Neural progenitor cell (in vitro differentiated cells): ENCODE measurements around the gene KRT78. TPM values are rescaled to one million over a fixed set of nuclear protein-coding genes. Genes with fewer than 3 reads are reported as not detected.

Experiments
- DNase-seq: peaks from one replicate; pipeline ENCODE4 v3.0.0-alpha.2; 2016; ENCODE audit warnings: low spot score
- H2AFZ ChIP-seq: fragments of 200-600 bp; sonication (generic); replicated peaks from 2 replicates; pipeline ENCODE4 v1.6.1; 2016; ENCODE audit warnings: antibody characterized with exemption
- H3F3A ChIP-seq: fragments of 200-600 bp; sonication (generic); 2 replicates; pipeline ENCODE4 v1.6.1; 2016; ENCODE audit warnings: antibody characterized with exemption, low read depth
- H3K27ac ChIP-seq: fragments of 200-600 bp; sonication (generic); 2 replicates; pipeline ENCODE4 v1.5.1; 2016; ENCODE audit warnings: mild to moderate bottlenecking
- H3K27me3 ChIP-seq: fragments of 200-600 bp; sonication (generic); 2 replicates; pipeline ENCODE4 v1.6.1; 2016; ENCODE audit warnings: mild to moderate bottlenecking, moderate library complexity
- H3K36me3 ChIP-seq: fragments of 200-600 bp; sonication (generic); 2 replicates; pipeline ENCODE4 v1.5.1; 2016
- H3K4me1 ChIP-seq: fragments of 200-600 bp; sonication (generic); 2 replicates; pipeline ENCODE4 v1.6.1; 2016; ENCODE audit warnings: mixed run types
- H3K4me2 ChIP-seq: fragments of 200-600 bp; sonication (generic); 2 replicates; pipeline ENCODE4 v1.6.1; 2016
- H3K4me3 ChIP-seq: fragments of 200-600 bp; sonication (generic); 2 replicates; pipeline ENCODE4 v1.5.1; 2016
- H3K79me2 ChIP-seq: fragments of 200-600 bp; sonication (generic); 2 replicates; pipeline ENCODE4 v1.6.1; 2016; ENCODE audit warnings: low read depth
- H3K9ac ChIP-seq: fragments of 200-600 bp; sonication (generic); 2 replicates; pipeline ENCODE4 v1.6.1; 2016
- H3K9me3 ChIP-seq: fragments of 200-600 bp; sonication (generic); 2 replicates; pipeline ENCODE4 v1.5.1; 2016; ENCODE audit warnings: low read depth
- H4K20me1 ChIP-seq: fragments of 200-600 bp; sonication (generic); 2 replicates; pipeline ENCODE4 v1.6.1; 2016; ENCODE audit warnings: low read depth
- H3K27ac Mint-ChIP-seq: 3 replicates; pipeline ENCODE4 v1.8.0; 2021; ENCODE audit warnings: mixed read lengths
- H3K27me3 Mint-ChIP-seq: 2 replicates; pipeline ENCODE4 v1.8.0; 2022; ENCODE audit warnings: low read depth, mild to moderate bottlenecking, inconsistent platforms, moderate library complexity, mixed read lengths; ENCODE audit not compliant: insufficient read depth
- H3K36me3 Mint-ChIP-seq: 3 replicates; pipeline ENCODE4 v1.8.0; 2021; ENCODE audit warnings: mixed read lengths
- H3K4me1 Mint-ChIP-seq: 3 replicates; pipeline ENCODE4 v1.8.0; 2021; ENCODE audit warnings: mixed read lengths
- H3K4me3 Mint-ChIP-seq: 3 replicates; pipeline ENCODE4 v1.8.0; 2021; ENCODE audit warnings: mild to moderate bottlenecking, moderate library complexity, mixed read lengths
- H3K9me3 Mint-ChIP-seq: 3 replicates; pipeline ENCODE4 v1.8.0; 2020; ENCODE audit warnings: mixed read lengths
- CTCF ChIP-seq: fragments of 200-600 bp; sonication (generic); IDR thresholded peaks from 2 replicates; pipeline ENCODE4 v1.5.1; 2017; ENCODE audit warnings: antibody characterized with exemption, mild to moderate bottlenecking
- EZH2 ChIP-seq: fragments of 200-600 bp; sonication (generic); IDR thresholded peaks from 2 replicates; pipeline ENCODE4 v1.6.1; 2017; ENCODE audit warnings: antibody characterized with exemption, mild to moderate bottlenecking, moderate library complexity
- EZH2phosphoT487 ChIP-seq: fragments of 200-600 bp; sonication (generic); IDR thresholded peaks from 2 replicates; pipeline ENCODE4 v1.6.1; 2017; ENCODE audit warnings: antibody characterized with exemption
- total RNA-seq: library from RNA; depleted of rRNA; stranded (reverse); fragments of >200 nt; gene quantifications from 2 replicates; pipeline ENCODE4 v1.2.3, GENCODE V29; 2015; ENCODE audit warnings: low replicate concordance

Gene KRT78
- total RNA-seq, 1 donor from 2014 or later, result not detected

DNA sequence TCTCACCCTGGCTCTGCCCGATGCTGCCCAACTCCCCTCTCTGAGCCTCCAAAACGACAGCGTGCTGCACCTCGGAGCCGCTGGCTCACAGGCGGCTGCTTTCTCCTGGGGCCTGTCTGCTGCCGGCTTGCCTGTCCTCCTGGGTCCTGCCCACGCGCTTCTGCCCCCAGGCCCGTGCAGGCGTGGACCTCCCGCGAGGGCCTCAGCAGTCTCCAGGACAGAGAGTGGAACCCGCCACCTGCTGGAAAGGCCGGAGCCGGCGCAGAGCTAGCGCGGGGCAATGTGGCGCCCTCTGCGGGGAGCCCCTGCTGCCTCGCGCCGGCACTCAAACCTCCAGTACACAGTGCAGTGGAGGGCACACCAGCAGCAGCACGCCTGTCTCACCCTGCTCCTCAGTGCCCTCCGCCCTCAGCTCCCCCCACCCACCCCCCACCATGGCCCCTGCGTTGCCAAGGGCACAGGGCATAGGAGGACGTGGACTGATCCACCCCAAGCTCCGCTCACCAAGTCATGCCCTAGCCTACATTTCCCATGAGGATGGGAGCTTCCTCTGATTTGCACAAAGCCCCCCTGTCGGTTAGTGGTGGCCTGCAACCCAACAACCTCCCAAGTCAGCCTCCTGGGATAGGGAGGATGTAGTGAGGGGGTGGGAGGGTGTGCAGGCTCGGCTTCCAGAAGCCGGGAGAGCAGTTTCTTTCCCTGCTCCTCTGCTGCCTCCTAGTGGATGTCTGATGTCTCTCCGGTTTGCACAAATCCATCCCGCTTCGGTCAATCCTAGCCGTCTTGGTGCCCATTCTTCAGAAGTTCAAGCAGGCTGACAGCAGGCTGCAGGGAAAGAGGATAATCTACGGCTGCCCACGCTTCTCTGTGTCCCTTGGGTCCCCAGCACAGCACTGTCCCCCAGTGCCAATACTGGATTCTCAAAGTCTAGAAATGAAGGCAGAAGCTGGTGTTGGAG, 30.9 kb upstream of the KRT78 start:
- Histone ChIP-seq H3K9me3 (no peaks in the 10 kb centered on the region), H2AFZ (peak overlapping the region; percentile 74), H3K9ac (no peak overlapping the region), H3K36me3 (no peaks in the 10 kb centered on the region), H3K4me3 (peak overlapping the region; percentile 31), H3K4me1 (peaks cover 6% of the 10 kb centered on the region), H3K27ac (no peak overlapping the region), H3K4me2 (peak overlapping the region; percentile 74), H3F3A (no peaks in the 10 kb centered on the region), H3K79me2 (no peaks in the 10 kb centered on the region), H4K20me1 (no peaks in the 10 kb centered on the region), H3K27me3 (peaks cover 6% of the 10 kb centered on the region)
- DNase-seq, result peak; percentile 96
- H3K27ac Mint-ChIP-seq, result peak overlapping the region; percentile 83
- peaks cover 12% of the 10 kb centered on the region for H3K27me3 Mint-ChIP-seq
- H3K4me3 Mint-ChIP-seq, result peak overlapping the region; percentile 75
- no peaks in the 10 kb centered on the region for H3K36me3 Mint-ChIP-seq
- H3K4me1 Mint-ChIP-seq, result peaks cover 12% of the 10 kb centered on the region
- no peak for TF ChIP-seq EZH2phosphoT487
- TF ChIP-seq CTCF, result peak; percentile 67
- H3K9me3 Mint-ChIP-seq, result no peaks in the 10 kb centered on the region

GRCh38 chr12:52878507-52879393, 30.0 kb upstream of the KRT78 start:
- peaks cover 14% of the 10 kb centered on the region for H3K4me1 Mint-ChIP-seq
- H3K9me3 Mint-ChIP-seq, result no peaks in the 10 kb centered on the region
- Histone ChIP-seq H3K4me2 (peak overlapping the region; percentile 74), H3K4me3 (peak overlapping the region; percentile 31), H3K9ac (no peak overlapping the region), H3K27me3 (peaks cover 14% of the 10 kb centered on the region), H2AFZ (peak overlapping the region; percentile 74), H3K9me3 (no peaks in the 10 kb centered on the region), H4K20me1 (no peaks in the 10 kb centered on the region), H3K4me1 (peaks cover 12% of the 10 kb centered on the region), H3K27ac (no peak overlapping the region), H3F3A (no peaks in the 10 kb centered on the region), H3K79me2 (no peaks in the 10 kb centered on the region), H3K36me3 (no peaks in the 10 kb centered on the region)
- H3K27ac Mint-ChIP-seq, result no peak overlapping the region
- H3K27me3 Mint-ChIP-seq, result peaks cover 16% of the 10 kb centered on the region
- no peak overlapping the region for H3K4me3 Mint-ChIP-seq
- DNase-seq, result no peak
- no peaks in the 10 kb centered on the region for H3K36me3 Mint-ChIP-seq
- TF ChIP-seq EZH2 (no peak), CTCF (no peak), EZH2phosphoT487 (no peak)

DNA sequence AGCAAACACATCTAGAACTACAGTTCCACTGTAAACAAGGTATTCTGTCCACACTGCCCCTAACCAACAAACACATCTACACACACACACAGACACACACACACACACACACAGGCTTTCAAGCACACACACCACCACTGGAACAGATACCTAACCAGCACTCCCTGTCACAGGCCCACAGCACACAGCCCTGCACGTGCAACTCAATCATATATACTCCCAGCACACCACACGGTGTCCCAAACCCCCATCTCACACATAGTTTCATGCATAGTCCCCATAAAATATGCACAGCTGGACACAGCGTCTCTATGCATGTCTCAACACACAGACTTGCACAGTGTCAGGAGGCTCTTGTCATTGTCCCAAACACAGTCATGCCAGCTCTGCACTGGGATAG, 28.4 kb upstream of the KRT78 start:
- Mint-ChIP-seq H3K27ac (no peak overlapping the region), H3K9me3 (no peaks in the 10 kb centered on the region), H3K4me3 (no peak overlapping the region), H3K27me3 (peaks cover 25% of the 10 kb centered on the region), H3K36me3 (no peaks in the 10 kb centered on the region), H3K4me1 (peaks cover 21% of the 10 kb centered on the region)
- H4K20me1 ChIP-seq, result no peaks in the 10 kb centered on the region
- H3K9ac ChIP-seq, result no peak overlapping the region
- DNase-seq, result no peak
- no peaks in the 10 kb centered on the region for H3F3A ChIP-seq
- no peaks in the 10 kb centered on the region for H3K36me3 ChIP-seq
- peaks cover 12% of the 10 kb centered on the region for H3K4me1 ChIP-seq
- H3K79me2 ChIP-seq, result no peaks in the 10 kb centered on the region
- no peak overlapping the region for H3K4me3 ChIP-seq
- no peak overlapping the region for H3K27ac ChIP-seq
- no peak overlapping the region for H2AFZ ChIP-seq
- TF ChIP-seq EZH2phosphoT487 (no peak), CTCF (no peak), EZH2 (no peak)
- no peaks in the 10 kb centered on the region for H3K9me3 ChIP-seq
- no peak overlapping the region for H3K4me2 ChIP-seq
- peaks cover 29% of the 10 kb centered on the region for H3K27me3 ChIP-seq
